Measurements from ENCODE around the gene HOXB9. TPM values are rescaled to one million over a fixed set of nuclear protein-coding genes. Genes with fewer than 3 reads are reported as not detected.

The HOXB9 gene
- total RNA-seq, 2 donors from 2014 or later = not detected

GRCh38 chr17:48589831-48590606 is 36.1 kb downstream of the HOXB9 start, which contains the start of gene HOXB3:
Gene HOXB3, minus strand, starts transcription at chr17:48590241. Its CDS starts 37,767 bp downstream, at chr17:48552474.
- Histone ChIP-seq H3K9ac (ENCODE audit: extremely low read depth, low read length, poor library complexity, severe bottlenecking) (no peak within 1 kb of the TSS), H3K27me3 (ENCODE audit: control insufficient read depth, insufficient read depth, low read length, poor library complexity, severe bottlenecking) (peaks cover 100% of the 10 kb centered on the region), H3K4me1 (ENCODE audit: control insufficient read depth, insufficient read depth, low read length) (no peaks in the 10 kb centered on the region), H3K9me3 (ENCODE audit: control insufficient read depth, low read length) (no peaks in the 10 kb centered on the region), H3K27ac (ENCODE audit: low read depth, low read length) (no peak within 1 kb of the TSS), H3K36me3 (ENCODE audit: control insufficient read depth, insufficient read depth, low read length) (no peaks in the 10 kb centered on the region), H3K4me3 (ENCODE audit: low read length) (no peak within 1 kb of the TSS)
- WGBS, 2 experiments (ENCODE audit: insufficient coverage in 1 of 2, insufficient read length in 1 of 2) = 19% methylated on average over 12 to 23 of the region's 23 CpGs
- peak; percentile 65 for DNase-seq
- Mint-ChIP-seq H3K36me3 (ENCODE audit: low read depth) (no peaks in the 10 kb centered on the region), H3K27me3 (ENCODE audit: insufficient read depth) (peaks cover 100% of the 10 kb centered on the region), H3K9me3 (no peaks in the 10 kb centered on the region), H3K27ac (no peak within 1 kb of the TSS), H3K4me3 (no peak within 1 kb of the TSS), H3K4me1 (peaks cover 9% of the 10 kb centered on the region)
- TF ChIP-seq CTCF (conservative IDR thresholded peaks at IDR 0.05) = no peak

DNA sequence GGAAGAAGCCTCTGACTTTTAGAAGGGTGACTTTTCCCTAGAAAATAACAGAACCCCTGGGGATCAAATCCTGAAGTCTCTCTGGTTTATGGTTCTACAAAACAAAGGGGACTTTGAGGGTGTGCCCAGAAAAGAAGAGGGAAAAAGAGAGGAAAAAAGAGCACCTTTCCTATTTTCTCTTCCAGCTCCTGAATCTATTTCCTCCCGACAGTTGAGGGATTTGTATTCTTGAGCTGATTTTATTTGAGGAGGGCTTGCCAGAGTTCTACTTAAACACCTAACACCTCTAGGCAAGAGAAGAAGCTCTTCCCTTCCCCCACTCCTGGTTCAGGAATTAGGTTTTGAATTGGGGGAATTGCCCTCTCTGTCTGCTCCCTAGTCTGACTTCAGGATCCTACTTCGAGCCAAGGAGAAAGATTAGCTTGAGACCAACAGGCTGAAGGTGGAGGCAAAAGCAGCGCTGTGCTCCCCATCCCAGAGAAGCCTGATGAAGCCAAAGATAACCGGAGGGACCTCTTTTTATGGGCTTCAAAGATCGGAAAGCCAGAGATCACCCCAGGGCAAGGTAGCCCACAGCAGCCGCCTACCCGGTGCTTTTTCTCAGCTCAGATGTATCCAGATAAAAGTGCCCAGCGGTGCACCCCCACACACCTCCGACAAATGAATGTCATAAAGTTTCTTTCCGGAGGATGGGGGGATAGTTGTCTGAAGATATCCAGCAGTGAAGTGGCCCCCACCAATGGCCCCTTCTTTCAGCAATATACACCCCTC is 36.9 kb downstream of the HOXB9 start:
- H3K9me3 Mint-ChIP-seq = no peaks in the 10 kb centered on the region
- H3K27me3 Mint-ChIP-seq (ENCODE audit: insufficient read depth) = peaks cover 100% of the 10 kb centered on the region
- H3K36me3 ChIP-seq (ENCODE audit: control insufficient read depth, insufficient read depth, low read length) = no peaks in the 10 kb centered on the region
- H3K4me3 Mint-ChIP-seq = no peak overlapping the region
- peaks cover 10% of the 10 kb centered on the region for H3K4me1 Mint-ChIP-seq
- H3K36me3 Mint-ChIP-seq (ENCODE audit: low read depth) = no peaks in the 10 kb centered on the region
- H3K4me3 ChIP-seq (ENCODE audit: low read length) = no peak overlapping the region
- no peak overlapping the region for H3K27ac ChIP-seq (ENCODE audit: low read depth, low read length)
- WGBS, 2 experiments (ENCODE audit: insufficient coverage in 1 of 2, insufficient read length in 1 of 2) = 9 to 10% methylated on average over 5 to 9 of the region's 10 CpGs
- H3K27ac Mint-ChIP-seq = no peak overlapping the region
- no peaks in the 10 kb centered on the region for H3K9me3 ChIP-seq (ENCODE audit: control insufficient read depth, low read length)
- TF ChIP-seq CTCF (conservative IDR thresholded peaks at IDR 0.05) = no peak
- no peak overlapping the region for H3K9ac ChIP-seq (ENCODE audit: extremely low read depth, low read length, poor library complexity, severe bottlenecking)
- no peak for DNase-seq
- H3K27me3 ChIP-seq (ENCODE audit: control insufficient read depth, insufficient read depth, low read length, poor library complexity, severe bottlenecking) = peaks cover 100% of the 10 kb centered on the region
- no peaks in the 10 kb centered on the region for H3K4me1 ChIP-seq (ENCODE audit: control insufficient read depth, insufficient read depth, low read length)

DNA sequence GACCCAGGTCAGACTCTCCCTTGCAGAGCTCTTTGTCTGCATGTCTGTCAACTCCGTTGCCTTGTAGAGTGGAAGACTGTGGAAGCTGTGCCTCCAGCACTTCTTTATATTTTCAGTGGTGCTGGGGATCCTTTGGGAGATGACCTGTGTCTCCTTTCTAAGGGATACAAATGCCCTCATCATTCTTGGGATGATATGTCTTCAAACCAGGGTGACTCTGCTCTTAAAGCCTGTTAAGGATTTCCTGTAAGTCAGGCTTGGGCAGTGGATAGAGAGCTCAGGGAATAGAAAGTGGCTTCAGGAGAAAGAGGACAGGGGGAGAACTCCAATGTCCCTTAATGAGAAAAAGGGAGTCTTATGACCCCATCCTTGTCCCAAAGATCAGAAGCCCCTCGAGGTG is 37.6 kb downstream of the HOXB9 start:
- H3K4me3 ChIP-seq (ENCODE audit: low read length) = no peak overlapping the region
- H3K27me3 Mint-ChIP-seq (ENCODE audit: insufficient read depth) = peaks cover 100% of the 10 kb centered on the region
- H3K27me3 ChIP-seq (ENCODE audit: control insufficient read depth, insufficient read depth, low read length, poor library complexity, severe bottlenecking) = peaks cover 100% of the 10 kb centered on the region
- H3K4me1 Mint-ChIP-seq = peaks cover 7% of the 10 kb centered on the region
- no peaks in the 10 kb centered on the region for H3K4me1 ChIP-seq (ENCODE audit: control insufficient read depth, insufficient read depth, low read length)
- no peak overlapping the region for H3K4me3 Mint-ChIP-seq
- H3K27ac ChIP-seq (ENCODE audit: low read depth, low read length) = no peak overlapping the region
- H3K9me3 Mint-ChIP-seq = no peaks in the 10 kb centered on the region
- WGBS, 2 experiments (ENCODE audit: insufficient coverage in 1 of 2, insufficient read length in 1 of 2) = 0 to 54% methylated on average over 1 to 2 of the region's 2 CpGs
- no peak for TF ChIP-seq CTCF (conservative IDR thresholded peaks at IDR 0.05)
- H3K36me3 ChIP-seq (ENCODE audit: control insufficient read depth, insufficient read depth, low read length) = no peaks in the 10 kb centered on the region
- H3K9ac ChIP-seq (ENCODE audit: extremely low read depth, low read length, poor library complexity, severe bottlenecking) = no peak overlapping the region
- no peaks in the 10 kb centered on the region for H3K9me3 ChIP-seq (ENCODE audit: control insufficient read depth, low read length)
- H3K36me3 Mint-ChIP-seq (ENCODE audit: low read depth) = no peaks in the 10 kb centered on the region
- no peak overlapping the region for H3K27ac Mint-ChIP-seq
- no peak for DNase-seq

Measured in endodermal cell (in vitro differentiated cells).